PC-3 (cell line): ENCODE results near the gene MTCL3.
A peak's percentile ranks its signal among the peaks of the same experiment; 100 is the strongest.

Source experiments
- ATAC-seq: fragments of 200-7000 bp; cut with Tn5 transposase; 2 replicates; pipeline ENCODE4 v1.9.1; 2020; ENCODE audit warnings: mild to moderate bottlenecking, moderate library complexity
- BruUV-seq: library from RNA; stranded (reverse); fragments of 400-500 nt; replicated peaks from 2 replicates; lab custom pipeline; 2021; lab: Mats Ljungman, UMichigan
- CTCF ChIA-PET: fragments of 300-600 bp; sonication (Branson Sonifier 250); formaldehyde crosslinking; loops from one replicate; lab custom pipeline; 2022; ENCODE audit warnings: antibody characterized with exemption; lab: Charles Lee
- POLR2A ChIA-PET: fragments of 300-600 bp; sonication (Branson Sonifier 250); formaldehyde crosslinking; loops from one replicate; lab custom pipeline; 2022; ENCODE audit warnings: antibody characterized with exemption; ENCODE audit not compliant: unreplicated experiment; lab: Charles Lee
- DNase-seq: peaks from one replicate; pipeline ENCODE4 v3.0.0-alpha.2; 2015
- H2AFZ ChIP-seq: fragments of 300-600 bp; sonication (generic); 2 replicates; pipeline ENCODE4 v1.6.0; 2016; ENCODE audit warnings: antibody characterized with exemption, low read length
- H3F3A ChIP-seq: fragments of 300-600 bp; sonication (generic); one replicate; pipeline ENCODE4 v1.6.0; 2017; ENCODE audit warnings: antibody characterized with exemption, low read length, control low read depth, mild to moderate bottlenecking; ENCODE audit not compliant: unreplicated experiment
- H3K27ac ChIP-seq: fragments of 300-600 bp; sonication (generic); 2 replicates; pipeline ENCODE4 v1.5.1; 2016; ENCODE audit warnings: mild to moderate bottlenecking, low read length
- H3K27me3 ChIP-seq: fragments of 300-600 bp; sonication (generic); 2 replicates; pipeline ENCODE4 v1.6.1; 2016; ENCODE audit warnings: low read length, mixed read lengths
- H3K36me3 ChIP-seq: fragments of 300-600 bp; sonication (generic); 2 replicates; pipeline ENCODE4 v1.6.1; 2016; ENCODE audit warnings: low read depth, mixed run types, low read length, mixed read lengths
- H3K4me1 ChIP-seq: fragments of 300-600 bp; sonication (generic); 2 replicates; pipeline ENCODE4 v1.5.1; 2016; ENCODE audit warnings: low read length; ENCODE audit not compliant: insufficient read depth
- H3K4me2 ChIP-seq: fragments of 300-600 bp; sonication (generic); 2 replicates; pipeline ENCODE4 v1.6.0; 2016; ENCODE audit warnings: low read length
- H3K4me3 ChIP-seq: fragments of 300-600 bp; sonication (generic); 2 replicates; pipeline ENCODE4 v1.5.1; 2016; ENCODE audit warnings: mild to moderate bottlenecking, low read length, mixed read lengths
- H3K79me2 ChIP-seq: fragments of 300-600 bp; sonication (generic); 2 replicates; pipeline ENCODE4 v1.6.1; 2017; ENCODE audit warnings: low read length, mixed read lengths
- H3K9ac ChIP-seq: fragments of 300-600 bp; sonication (generic); 2 replicates; pipeline ENCODE4 v1.6.0; 2016; ENCODE audit warnings: mild to moderate bottlenecking, low read length
- H3K9me2 ChIP-seq: fragments of 300-600 bp; sonication (generic); replicated peaks from 2 replicates; pipeline ENCODE4 v1.6.1; 2016; ENCODE audit warnings: mixed run types, low read length, mixed read lengths
- H3K9me3 ChIP-seq: fragments of 300-600 bp; sonication (generic); 2 replicates; pipeline ENCODE4 v1.6.1; 2016; ENCODE audit warnings: low read length, mixed read lengths
- H4K20me1 ChIP-seq: fragments of 300-600 bp; sonication (generic); 2 replicates; pipeline ENCODE4 v1.6.1; 2016; ENCODE audit warnings: low read length, mixed read lengths
- CTCF ChIP-seq: fragments of 300-600 bp; sonication (generic); conservative IDR thresholded peaks from 2 replicates; pipeline ENCODE4 v1.5.1; 2017; ENCODE audit warnings: antibody characterized with exemption, low read depth, mild to moderate bottlenecking, low read length
- EZH2 ChIP-seq: fragments of 300-600 bp; sonication (generic); IDR thresholded peaks from one replicate; pipeline ENCODE4 v1.6.1; 2017; ENCODE audit warnings: antibody characterized with exemption, mild to moderate bottlenecking, low read length; ENCODE audit not compliant: unreplicated experiment
- EZH2phosphoT487 ChIP-seq: fragments of 300-600 bp; sonication (generic); IDR thresholded peaks from 2 replicates; pipeline ENCODE4 v1.6.1; 2018; ENCODE audit warnings: mild to moderate bottlenecking, antibody characterized with exemption, low read length, borderline replicate concordance
- intact Hi-C: fragments of 100-400 bp; cut with micrococcal nuclease; formaldehyde crosslinking; loops from 2 replicates; pipeline ENCODE4 v1.9.0; 2023

Gene MTCL3

GRCh38 chr6:127554435-127555006, 35.4 kb upstream of the MTCL3 start:
- Histone ChIP-seq H3K4me3 (no peak overlapping the region), H3K36me3 (no peaks in the 10 kb centered on the region), H3K79me2 (no peaks in the 10 kb centered on the region), H2AFZ (no peak overlapping the region), H3K27me3 (no peaks in the 10 kb centered on the region), H3K9me3 (no peaks in the 10 kb centered on the region), H3F3A (no peaks in the 10 kb centered on the region), H3K27ac (no peak overlapping the region), H3K4me1 (no peaks in the 10 kb centered on the region), H3K9ac (no peak overlapping the region), H3K9me2 (no peaks in the 10 kb centered on the region), H4K20me1 (no peaks in the 10 kb centered on the region), H3K4me2 (no peak overlapping the region)
- no peak for TF ChIP-seq EZH2phosphoT487
- TF ChIP-seq CTCF = peak; percentile 72
- ATAC-seq (peak; percentile 77), DNase-seq (peak; percentile 62)
- no TSS peak for BruUV-seq
- intact Hi-C loops = loop anchor here (1.0 to 2.0 kb wide), 3 partner anchors 52 to 136 kb away; no protein-coding TSS in a partner anchor
- POLR2A ChIA-PET = no interaction called here
- CTCF ChIA-PET = interaction anchor here (0.6 kb wide), 1 partner anchor 51 kb away, joined by 4 read pairs; no protein-coding TSS in a partner anchor

- no peaks in the 10 kb centered on the region for H3K4me1 ChIP-seq
- H3F3A ChIP-seq = no peaks in the 10 kb centered on the region
- H3K27ac ChIP-seq = no peak overlapping the region
- DNase-seq = peak; percentile 26
- BruUV-seq = no TSS peak
- H3K4me2 ChIP-seq = no peak overlapping the region
- no peak overlapping the region for H3K4me3 ChIP-seq
- ATAC-seq = peak; percentile 49
- H4K20me1 ChIP-seq = no peaks in the 10 kb centered on the region
- H3K9me2 ChIP-seq = no peaks in the 10 kb centered on the region
- no peaks in the 10 kb centered on the region for H3K79me2 ChIP-seq
- POLR2A ChIA-PET = no interaction called here
- H3K9me3 ChIP-seq = no peaks in the 10 kb centered on the region
- no peaks in the 10 kb centered on the region for H3K36me3 ChIP-seq
- H3K27me3 ChIP-seq = no peaks in the 10 kb centered on the region
- no peak overlapping the region for H2AFZ ChIP-seq
- TF ChIP-seq CTCF (no peak), EZH2 (no peak), EZH2phosphoT487 (no peak)
- CTCF ChIA-PET = interaction anchor here (0.5 kb wide), 1 partner anchor 95 kb away, joined by 5 read pairs; no protein-coding TSS in a partner anchor
- no peak overlapping the region for H3K9ac ChIP-seq
- intact Hi-C loops = no loop called here
These were observed 31.3 kb upstream of the MTCL3 start for GRCh38 chr6:127550403-127550802.
